IMR-90 (cell line): ENCODE results near the gene OXA1L. TPM values are rescaled to one million over a fixed set of nuclear protein-coding genes. Genes with fewer than 3 reads are reported as not detected.
"Not testable (repeated sequence)": the region's sequence is repeated elsewhere in the genome, so short reads cannot be mapped to it uniquely, and the experiment has no call there.

ENCODE experiments used
- ATAC-seq: fragments of 200-7000 bp; cut with Tn5 transposase; 2 replicates; pipeline ENCODE4 v1.9.1; 2020; ENCODE audit warnings: low read depth, mild to moderate bottlenecking, moderate library complexity
- BruUV-seq: library from RNA; stranded (reverse); fragments of 400-500 nt; replicated peaks from 2 replicates; lab custom pipeline; 2021; lab: Mats Ljungman, UMichigan
- CTCF ChIA-PET: fragments of 300-600 bp; formaldehyde crosslinking; extraction: SDS; loops from one replicate; lab custom pipeline; 2021; ENCODE audit warnings: antibody characterized with exemption; lab: Yijun Ruan, JAX
- POLR2A ChIA-PET: fragments of 300-600 bp; sonication (Branson Sonifier 250); formaldehyde crosslinking; loops from one replicate; lab custom pipeline; 2022; ENCODE audit warnings: antibody characterized with exemption; ENCODE audit not compliant: unreplicated experiment; lab: Charles Lee
- DNase-seq: peaks from one replicate; pipeline ENCODE4 v3.0.0; 2013
- H2AFZ ChIP-seq: replicated peaks from 2 replicates; pipeline ENCODE3; 2013; ENCODE audit warnings: low read length, mild to moderate bottlenecking; ENCODE audit not compliant: poor library complexity
- H2AK5ac ChIP-seq: 2 replicates; pipeline ENCODE4 v1.6.1; 2013; ENCODE audit warnings: low read depth, low read length, inconsistent platforms
- H2AK9ac ChIP-seq: replicated peaks from 2 replicates; pipeline ENCODE3; 2013; ENCODE audit warnings: mild to moderate bottlenecking, low read depth, low read length, moderate library complexity; ENCODE audit not compliant: poor library complexity
- H2BK120ac ChIP-seq: 2 replicates; pipeline ENCODE4 v1.6.1; 2013; ENCODE audit warnings: low read depth, low read length, inconsistent platforms
- H2BK15ac ChIP-seq: 3 replicates; pipeline ENCODE4 v1.6.1; 2013; ENCODE audit warnings: low read depth, low read length, inconsistent platforms
- H2BK20ac ChIP-seq: 2 replicates; pipeline ENCODE4 v1.6.1; 2013; ENCODE audit warnings: low read depth, mild to moderate bottlenecking, inconsistent platforms, low read length, moderate library complexity
- H2BK5ac ChIP-seq: 2 replicates; pipeline ENCODE4 v1.6.1; 2013; ENCODE audit warnings: mild to moderate bottlenecking, low read depth, low read length, inconsistent platforms; ENCODE audit not compliant: poor library complexity, severe bottlenecking
- H3K14ac ChIP-seq: replicated peaks from 2 replicates; pipeline ENCODE4 v1.6.1; 2013; ENCODE audit warnings: low read depth, low read length, inconsistent platforms
- H3K18ac ChIP-seq: 2 replicates; pipeline ENCODE4 v1.6.1; 2013; ENCODE audit warnings: low read depth, low read length, control low read depth
- H3K23ac ChIP-seq: 2 replicates; pipeline ENCODE4 v1.6.1; 2013; ENCODE audit warnings: low read depth, low read length, inconsistent platforms
- H3K27ac ChIP-seq: 2 replicates; pipeline ENCODE4 v1.5.1; 2013; ENCODE audit warnings: mild to moderate bottlenecking, control low read depth, low read length; ENCODE audit not compliant: insufficient read depth
- H3K27me3 ChIP-seq: 2 replicates; pipeline ENCODE4 v1.6.1; 2013; ENCODE audit warnings: low read length; ENCODE audit not compliant: control insufficient read depth, insufficient read depth
- H3K36me3 ChIP-seq: 2 replicates; pipeline ENCODE4 v1.6.1; 2013; ENCODE audit warnings: low read length, mixed read lengths; ENCODE audit not compliant: control insufficient read depth, insufficient read depth
- H3K4ac ChIP-seq: 2 replicates; pipeline ENCODE4 v1.6.1; 2013; ENCODE audit warnings: low read depth, low read length, inconsistent platforms
- H3K4me1 ChIP-seq: 2 replicates; pipeline ENCODE4 v1.6.1; 2013; ENCODE audit warnings: low read length, mixed read lengths; ENCODE audit not compliant: control insufficient read depth, insufficient read depth
- H3K4me2 ChIP-seq: 2 replicates; pipeline ENCODE4 v1.6.1; 2013; ENCODE audit warnings: low read depth, mild to moderate bottlenecking, control low read depth, low read length, moderate library complexity
- H3K4me3 ChIP-seq: 2 replicates; pipeline ENCODE4 v1.5.1; 2013; ENCODE audit warnings: low read depth, mild to moderate bottlenecking, control low read depth, low read length, moderate library complexity; ENCODE audit not compliant: insufficient read depth
- H3K56ac ChIP-seq: 2 replicates; pipeline ENCODE4 v1.6.1; 2013; ENCODE audit warnings: low read length, inconsistent platforms; ENCODE audit not compliant: insufficient read depth; ENCODE audit errors: extremely low read depth
- H3K79me1 ChIP-seq, 2 experiments: 2 replicates each; pipeline ENCODE4 v1.6.1; 2013; ENCODE audit warnings: low read length in 2 of 2, inconsistent platforms in 1 of 2, low read depth in 1 of 2
- H3K9ac ChIP-seq: 2 replicates; pipeline ENCODE4 v1.6.1; 2013; ENCODE audit warnings: low read depth, low read length, control low read depth
- H3K9me1 ChIP-seq: 2 replicates; pipeline ENCODE4 v1.6.1; 2013; ENCODE audit warnings: low read length, inconsistent platforms; ENCODE audit not compliant: insufficient read depth
- H3K9me3 ChIP-seq: 2 replicates; pipeline ENCODE4 v1.6.1; 2013; ENCODE audit warnings: low read length; ENCODE audit not compliant: control insufficient read depth, insufficient read depth
- H4K20me1 ChIP-seq: 2 replicates; pipeline ENCODE4 v1.6.1; 2013; ENCODE audit warnings: low read length, inconsistent platforms; ENCODE audit not compliant: insufficient read depth
- H4K5ac ChIP-seq: 2 replicates; pipeline ENCODE4 v1.6.1; 2013; ENCODE audit warnings: mild to moderate bottlenecking, low read depth, low read length, control low read depth
- H4K8ac ChIP-seq, 2 experiments: 2 replicates each; pipeline ENCODE4 v1.6.1; 2013; ENCODE audit warnings: low read depth in 2 of 2, low read length in 2 of 2, control low read depth in 1 of 2, inconsistent platforms in 1 of 2
- H4K91ac ChIP-seq: 2 replicates; pipeline ENCODE4 v1.6.1; 2013; ENCODE audit warnings: low read depth, low read length, inconsistent platforms; ENCODE audit not compliant: insufficient read depth
- WGBS, 2 experiments: methylation state at CpG; one replicate each; pipeline versions ENCODE4 v1.1.5 to v1.1.7; 2013; ENCODE audit warnings: missing lambda C conversion rate in 2 of 2; ENCODE audit not compliant: insufficient read length in 1 of 2; ENCODE audit errors: extremely low coverage in 2 of 2; 5-methylcytosine and 5-hydroxymethylcytosine counted together
- dilution Hi-C: fragments of 300-500 bp; cut with HindIII; formaldehyde crosslinking; loops from one replicate; pipeline ENCODE4 v1.14.3; 2018; ENCODE audit warnings: low sequenced_read_pairs; ENCODE audit not compliant: unreplicated experiment
- in situ Hi-C: fragments of 300-500 bp; cut with MboI; formaldehyde crosslinking; loops from 3 replicates; pipeline ENCODE4 v1.14.3; 2019; ENCODE audit warnings: low sequenced_read_pairs, inconsistent platforms, mixed read lengths
- intact Hi-C: fragments of 100-400 bp; cut with micrococcal nuclease; formaldehyde crosslinking; loops from 2 replicates; pipeline ENCODE4 v1.10.0; 2022
- polyA plus RNA-seq, 3 experiments: library from polyadenylated mRNA; depleted of rRNA; stranded (reverse); fragments of >200 nt; gene quantifications; 2 replicates each; pipeline ENCODE4 v1.2.3, GENCODE V29; 2012; ENCODE audit warnings: low replicate concordance in 1 of 3
- total RNA-seq: library from RNA; depleted of rRNA; stranded (reverse); fragments of >200 nt; gene quantifications from 2 replicates; pipeline ENCODE4 v1.2.3, GENCODE V29; 2012

OXA1L gene
- total and polyA plus RNA-seq, 2 of the 4 experiments (the other 2 are of a cell fraction): 47.3 to 113 TPM

- intact Hi-C loops, H3K4me2 ChIP-seq, H4K5ac ChIP-seq, H2BK120ac ChIP-seq, H3K56ac ChIP-seq, H3K79me1 ChIP-seq, DNase-seq, H2AK9ac ChIP-seq, H2BK5ac ChIP-seq, H3K9me1 ChIP-seq, dilution Hi-C loops, H4K91ac ChIP-seq, in situ Hi-C loops, H3K36me3 ChIP-seq, H3K23ac ChIP-seq, H3K4me1 ChIP-seq, H3K4me3 ChIP-seq, H4K8ac ChIP-seq, H3K9ac ChIP-seq, H3K9me3 ChIP-seq, BruUV-seq, CTCF ChIA-PET, H2AK5ac ChIP-seq, H3K18ac ChIP-seq, H2AFZ ChIP-seq, POLR2A ChIA-PET, H2BK20ac ChIP-seq, H3K14ac ChIP-seq, H3K27ac ChIP-seq, H3K4ac ChIP-seq, ATAC-seq, H2BK15ac ChIP-seq, H4K20me1 ChIP-seq: not testable (repeated sequence)
- 92% methylated on average over 2 of the region's 8 CpGs; no CpG with 5 or more reads in 1 of the 2 experiments for WGBS, 2 experiments
- peaks cover 13% of the 10 kb centered on the region for H3K27me3 ChIP-seq
These were observed 41.6 kb upstream of the OXA1L start for GRCh38 chr14:22724847-22725246.

DNA sequence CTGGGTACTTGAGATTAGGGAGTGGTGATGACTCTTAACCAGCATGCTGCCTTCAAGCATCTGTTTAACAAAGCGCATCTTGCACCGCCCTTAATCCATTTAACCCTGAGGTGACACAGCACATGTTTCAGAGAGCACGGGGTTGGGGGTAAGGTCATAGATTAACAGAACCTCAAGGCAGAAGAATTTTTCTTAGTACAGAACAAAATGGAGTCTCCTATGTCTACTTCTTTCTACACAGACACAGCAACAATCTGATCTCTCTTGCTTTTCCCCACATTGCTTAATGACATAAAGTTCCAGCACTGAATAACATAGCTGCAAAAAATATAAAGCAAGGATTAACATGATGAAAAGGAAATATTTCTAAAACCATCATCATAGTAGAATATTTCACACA, 41.1 kb upstream of the OXA1L start:
- H3K9me1 ChIP-seq, H2BK20ac ChIP-seq, H4K5ac ChIP-seq, H3K4me1 ChIP-seq, H2BK15ac ChIP-seq, BruUV-seq, H3K14ac ChIP-seq, H4K20me1 ChIP-seq, ATAC-seq, H3K56ac ChIP-seq, H3K23ac ChIP-seq, H3K4me2 ChIP-seq, dilution Hi-C loops, POLR2A ChIA-PET, H3K4ac ChIP-seq, H3K9ac ChIP-seq, H3K4me3 ChIP-seq, in situ Hi-C loops, DNase-seq, CTCF ChIA-PET, H2AK5ac ChIP-seq, H2BK120ac ChIP-seq, H4K8ac ChIP-seq, H3K79me1 ChIP-seq, intact Hi-C loops, H3K36me3 ChIP-seq, H2BK5ac ChIP-seq, H2AFZ ChIP-seq, H3K27ac ChIP-seq, H3K18ac ChIP-seq, H2AK9ac ChIP-seq, H4K91ac ChIP-seq, H3K9me3 ChIP-seq: not testable (repeated sequence)
- no CpG with 5 or more reads among the region's 3 CpGs for WGBS, 2 experiments
- H3K27me3 ChIP-seq: peaks cover 13% of the 10 kb centered on the region
